ENCODE data around the gene VIM. TPM values are rescaled to one million over a fixed set of nuclear protein-coding genes. Genes with fewer than 3 reads are reported as not detected.

VIM gene
- total and polyA plus RNA-seq, 10 of the 15 experiments (the other 5 are each of a cell fraction or from before 2014, with no cell fraction given), result 44.2 to 287 (median 188) TPM

DNA sequence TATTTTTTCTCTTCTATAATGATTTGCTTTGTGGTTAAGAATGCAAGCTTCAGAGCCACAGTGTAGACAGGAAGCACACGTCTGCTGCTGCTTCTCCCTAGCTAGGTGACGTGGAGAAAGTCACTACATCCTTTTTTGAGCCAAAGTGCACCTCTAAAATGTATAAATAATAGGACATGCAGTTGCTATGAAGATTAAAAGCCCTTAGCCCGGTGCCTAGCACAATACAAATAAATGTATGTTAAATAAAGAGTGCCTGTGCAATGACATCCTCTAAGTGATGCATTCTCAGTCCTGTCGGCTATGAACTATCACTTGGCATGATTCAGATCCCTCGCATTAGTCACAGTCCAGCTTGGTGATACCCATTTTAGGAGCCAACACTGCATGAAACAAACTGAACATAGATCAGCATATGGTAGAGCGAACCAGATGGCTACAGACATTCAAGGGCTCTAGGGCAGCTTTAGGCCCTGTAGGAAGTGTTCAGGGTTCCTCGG lies 21.8 kb upstream of the VIM start:
- POLR2A ChIA-PET, result interaction anchor here (0.9 kb wide), 1 partner anchor 24 kb away, joined by 4 read pairs; no protein-coding TSS in a partner anchor
- in situ Hi-C loops (cut with MboI), result loop anchor here (25.0 kb wide), 1 partner anchor 1456 kb away; the partner anchor contains the start of genes ARL5B and NSUN6
- BruUV-seq (replicated peaks), result no TSS peak

DNA sequence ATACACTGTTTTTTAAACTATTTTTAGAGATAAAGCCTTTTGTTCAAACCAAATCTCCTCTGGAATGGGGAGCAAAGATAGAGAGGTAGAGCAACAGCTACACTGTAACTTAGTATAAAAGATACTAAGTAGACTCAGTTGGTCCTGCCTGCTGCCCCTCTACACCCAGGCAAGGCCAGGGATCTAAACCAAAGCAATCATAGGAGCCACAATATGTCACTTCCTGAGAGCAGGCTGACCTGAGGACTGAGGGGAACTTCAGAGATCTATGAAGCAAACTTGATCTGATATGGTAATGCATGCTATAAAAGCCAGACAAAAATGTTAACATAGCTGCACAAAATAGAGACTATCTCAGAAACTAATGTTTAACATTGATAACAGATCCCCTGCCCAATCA lies 19.6 kb upstream of the VIM start:
- FAIRE-seq, result no peak
- TF ChIP-seq LARP7 (IDR thresholded peaks at IDR 0.05) (no peak), ZNF24 (IDR thresholded peaks at IDR 0.05) (no peak)

More for the DNA sequence above, 21.8 kb upstream of the VIM start:
- Histone ChIP-seq H3K4me2 (ENCODE audit: control insufficient read depth, insufficient read depth) (no peak overlapping the region), H4K20me1 (ENCODE audit: control insufficient read depth, insufficient read depth) (no peaks in the 10 kb centered on the region), H3K4me3 (no peak overlapping the region), H3K27me3 (replicated peaks in 1 of 2; ENCODE audit: control insufficient read depth in 2 of 2, insufficient read depth in 2 of 2, low read length in 1 of 2) (no peaks in the 10 kb centered on the region; a peak in 1 of 4 replicates), H3K9me3 (replicated peaks; ENCODE audit: control insufficient read depth, insufficient read depth, low read length) (no peaks in the 10 kb centered on the region), H3K27ac (ENCODE audit: control insufficient read depth, insufficient read depth) (no peak overlapping the region), H3K4me1 (ENCODE audit: control insufficient read depth, insufficient read depth, low read length) (peaks cover 5% of the 10 kb centered on the region), H2AFZ (ENCODE audit: control insufficient read depth, low read depth, low read length) (peak overlapping the region; percentile 12; the same call in 1 of the 2 replicates), H3K36me3 (ENCODE audit: control insufficient read depth in 2 of 2, insufficient read depth in 2 of 2, low read length in 1 of 2) (no peaks in the 10 kb centered on the region), H3K9ac (ENCODE audit: control insufficient read depth, insufficient read depth, low read length) (no peak overlapping the region), H3K79me2 (ENCODE audit: control insufficient read depth, insufficient read depth, low read length) (no peaks in the 10 kb centered on the region)
- ATAC-seq (peak; percentile 64), FAIRE-seq (peak; percentile 72), DNase-seq (ENCODE audit: low read depth, low spot score) (no peak)
- ChIA-PET CTCF (interaction anchor here (1.2 kb wide), 1 partner anchor 24 kb away, joined by 4 read pairs; no protein-coding TSS in a partner anchor), SMC1A (ENCODE audit: uncharacterized antibody, unreplicated experiment) (interaction anchor here (0.7 to 2.6 kb wide), 5 partner anchors 9 to 1018 kb away, joined by 3 to 17 read pairs (median 3); no protein-coding TSS in a partner anchor), RAD21 (ENCODE audit: unreplicated experiment) (interaction anchor here (0.9 to 1.2 kb wide), 2 partner anchors 9 to 23 kb away, joined by 3 to 7 read pairs; no protein-coding TSS in a partner anchor)
- TF ChIP-seq CREM (IDR thresholded peaks at IDR 0.05; ENCODE audit: low read depth) (0 out of 2 replicates have a peak, but pooled peaks have one; percentile 21), EP300 (IDR thresholded peaks at IDR 0.05; ENCODE audit: borderline replicate concordance in 1 of 2, control insufficient read depth in 1 of 2, low read depth in 2 of 2, low read length in 2 of 2) (peak; percentile 31 to 48; a peak in 2 of 4 replicates), ZNF384 (IDR thresholded peaks at IDR 0.05; ENCODE audit: borderline replicate concordance, low read depth, low read length) (peak; percentile 65; the same call in 1 of the 2 replicates), MEF2A (IDR thresholded peaks at IDR 0.05; ENCODE audit: insufficient read depth, low read depth, low read length) (no peak)
- TF ChIP-seq, protein P1, sequence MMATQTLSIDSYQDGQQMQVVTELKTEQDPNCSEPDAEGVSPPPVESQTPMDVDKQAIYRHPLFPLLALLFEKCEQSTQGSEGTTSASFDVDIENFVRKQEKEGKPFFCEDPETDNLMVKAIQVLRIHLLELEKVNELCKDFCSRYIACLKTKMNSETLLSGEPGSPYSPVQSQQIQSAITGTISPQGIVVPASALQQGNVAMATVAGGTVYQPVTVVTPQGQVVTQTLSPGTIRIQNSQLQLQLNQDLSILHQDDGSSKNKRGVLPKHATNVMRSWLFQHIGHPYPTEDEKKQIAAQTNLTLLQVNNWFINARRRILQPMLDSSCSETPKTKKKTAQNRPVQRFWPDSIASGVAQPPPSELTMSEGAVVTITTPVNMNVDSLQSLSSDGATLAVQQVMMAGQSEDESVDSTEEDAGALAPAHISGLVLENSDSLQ (IDR thresholded peaks at IDR 0.05), result no peak
- intact Hi-C loops (cut with micrococcal nuclease; ENCODE audit: unreplicated experiment), result no loop called here
- 30% methylated on average over 7 of the region's 7 CpGs for WGBS (ENCODE audit: insufficient coverage, insufficient replicate concordance, low lambda C conversion rate, missing lambda C conversion rate)

More for the DNA sequence above, 19.6 kb upstream of the VIM start:
- ChIA-PET SMC1A (ENCODE audit: uncharacterized antibody, unreplicated experiment) (no interaction called here), POLR2A (no interaction called here), CTCF (no interaction called here), RAD21 (ENCODE audit: unreplicated experiment) (no interaction called here)
- Histone ChIP-seq H3K27me3 (replicated peaks in 1 of 2; ENCODE audit: control insufficient read depth in 2 of 2, insufficient read depth in 2 of 2, low read length in 1 of 2) (no peaks in the 10 kb centered on the region; a peak in 1 of 4 replicates), H3K9me3 (replicated peaks; ENCODE audit: control insufficient read depth, insufficient read depth, low read length) (no peaks in the 10 kb centered on the region), H3K4me3 (no peak overlapping the region), H3K9ac (ENCODE audit: control insufficient read depth, insufficient read depth, low read length) (no peak overlapping the region), H3K4me1 (ENCODE audit: control insufficient read depth, insufficient read depth, low read length) (peaks cover 5% of the 10 kb centered on the region), H3K36me3 (ENCODE audit: control insufficient read depth in 2 of 2, insufficient read depth in 2 of 2, low read length in 1 of 2) (no peaks in the 10 kb centered on the region), H3K79me2 (ENCODE audit: control insufficient read depth, insufficient read depth, low read length) (no peaks in the 10 kb centered on the region), H3K4me2 (ENCODE audit: control insufficient read depth, insufficient read depth) (no peak overlapping the region), H3K27ac (ENCODE audit: control insufficient read depth, insufficient read depth) (no peak overlapping the region), H2AFZ (ENCODE audit: control insufficient read depth, low read depth, low read length) (no peak overlapping the region), H4K20me1 (ENCODE audit: control insufficient read depth, insufficient read depth) (no peaks in the 10 kb centered on the region)
- no peak for ATAC-seq
- in situ Hi-C loops (cut with MboI), result loop anchor here (25.0 kb wide), 1 partner anchor 1454 kb away; the partner anchor contains the start of genes ARL5B and NSUN6
- no peak for DNase-seq (ENCODE audit: low read depth, low spot score)
- intact Hi-C loops (cut with micrococcal nuclease; ENCODE audit: unreplicated experiment), result no loop called here
- no TSS peak for BruUV-seq (replicated peaks)
